ENCODE measurements around the gene TMEM176B.

Gene TMEM176B

GRCh38 chr7:150746921-150747320, 53.2 kb downstream of the TMEM176B start:
- no peak for DNase-seq

GRCh38 chr7:150745876-150746275, 54.3 kb downstream of the TMEM176B start:
- no peak for DNase-seq

- DNase-seq: no peak
These were observed 55.1 kb downstream of the TMEM176B start for GRCh38 chr7:150745086-150745485.

GRCh38 chr7:150744041-150744656, 56.0 kb downstream of the TMEM176B start:
- DNase-seq: no peak

- DNase-seq: no peak
These were observed 57.7 kb downstream of the TMEM176B start for GRCh38 chr7:150742286-150742968.

All from eye (tissue), 1 donor.